Gastroesophageal sphincter (tissue), 4 donors: Measurements from ENCODE around the gene CARD6. TPM values are rescaled to one million over a fixed set of nuclear protein-coding genes. Genes with fewer than 3 reads are reported as not detected.
"Not testable (repeated sequence)": the region's sequence is repeated elsewhere in the genome, so short reads cannot be mapped to it uniquely, and the experiment has no call there.

Experiments used
- ATAC-seq: fragments of 150-250 bp; one replicate; pipeline ENCODE4 v1.9.1; 2016; ENCODE audit warnings: mild to moderate bottlenecking, moderate library complexity
- H3K27ac ChIP-seq, 4 donors: fragments of 200-600 bp; sonication (generic) in 3 of 4; 1 replicate in 3 of 4; 2 replicates in 1 of 4; pipeline ENCODE4 v1.5.1; 2016 to 2019
- H3K27me3 ChIP-seq: fragments of 200-600 bp; sonication (generic); one replicate; pipeline ENCODE4 v1.5.1; 2019
- H3K36me3 ChIP-seq, 2 donors: fragments of 200-600 bp; sonication (generic); one replicate each; pipeline ENCODE4 v1.5.1; 2019; ENCODE audit warnings: control low read depth in 1 of 2
- H3K4me1 ChIP-seq, 3 donors: fragments of 200-600 bp; sonication (generic); 1 replicate in 2 of 3; 2 replicates in 1 of 3; pipeline ENCODE4 v1.5.1; 2016 to 2019; ENCODE audit warnings: control low read depth in 2 of 3
- H3K4me3 ChIP-seq, 2 donors: fragments of 200-600 bp; sonication (generic); one replicate each; pipeline ENCODE4 v1.5.1; 2019; ENCODE audit warnings: mild to moderate bottlenecking in 1 of 2, moderate library complexity in 1 of 2
- H3K9me3 ChIP-seq, 3 donors: fragments of 200-600 bp; sonication (generic); one replicate each; pipeline ENCODE4 v1.5.1; 2017 to 2019; ENCODE audit warnings: control low read depth in 2 of 3
- EP300 ChIP-seq: sonication (generic); formaldehyde crosslinking; IDR thresholded peaks from one replicate; pipeline ENCODE4 v1.6.1; 2017; ENCODE audit warnings: antibody characterized with exemption, mild to moderate bottlenecking
- POLR2A ChIP-seq, 2 donors: fragments of 450-650 bp; IDR thresholded peaks; one replicate each; pipeline ENCODE4 v1.6.1; 2017; ENCODE audit warnings: antibody characterized with exemption in 2 of 2, mild to moderate bottlenecking in 2 of 2, moderate library complexity in 1 of 2
- POLR2AphosphoS5 ChIP-seq: sonication (generic); formaldehyde crosslinking; IDR thresholded peaks from one replicate; pipeline ENCODE4 v1.6.1; 2017; ENCODE audit warnings: antibody characterized with exemption
- WGBS, 2 donors: methylation state at CpG; one replicate each; pipeline ENCODE4 v1.1.5; 2018; ENCODE audit warnings: low coverage in 1 of 2; 5-methylcytosine and 5-hydroxymethylcytosine counted together
- total RNA-seq, 4 donors: library from RNA; depleted of rRNA; stranded (reverse); fragments of >200 nt; gene quantifications; one replicate each; pipeline ENCODE4 v1.1.0, GENCODE V29; 2016
- TF ChIP-seq, protein P1 (sequence below), 4 experiments: fragments of 200-600 bp in 2 of 4; fragments of 450-650 bp in 2 of 4; sonication (generic) in 1 of 4; IDR thresholded peaks; one replicate each; pipeline ENCODE4 v1.5.1; 2017 to 2019; ENCODE audit warnings: antibody characterized with exemption in 4 of 4, mild to moderate bottlenecking in 2 of 4, moderate library complexity in 2 of 4

CARD6 gene
- total RNA-seq, 4 donors from 2014 or later = 4.8 to 13.6 (median 8.5) TPM

DNA sequence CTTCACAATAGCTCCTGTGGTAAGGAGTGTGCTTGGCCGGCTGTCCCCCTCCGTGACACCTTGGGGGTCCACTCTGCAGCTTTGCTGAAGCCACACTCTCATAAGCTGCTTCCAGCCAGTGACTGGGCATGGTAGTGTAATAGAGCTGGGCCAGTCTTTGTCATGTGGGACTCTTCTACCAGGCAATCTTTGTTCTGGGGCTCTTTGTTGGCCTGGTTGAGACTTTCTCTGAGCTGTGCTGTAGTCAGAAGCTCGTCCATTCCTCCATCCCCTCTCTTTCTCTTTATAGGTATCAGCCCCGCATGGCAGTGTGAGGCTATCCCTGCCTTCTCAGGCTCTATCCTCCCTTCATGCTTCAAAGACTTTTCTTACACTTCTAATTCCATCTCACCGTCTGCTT lies 25.7 kb downstream of the CARD6 start:
- peaks cover 6% of the 10 kb centered on the region for H3K27me3 ChIP-seq
- H3K27ac ChIP-seq = no peak overlapping the region
- peaks cover 0 to 15% (median 0%) of the 10 kb centered on the region in 3 donors for H3K9me3 ChIP-seq
- 69 to 76% methylated on average over 3 of the region's 5 CpGs for WGBS, 2 donors
- TF ChIP-seq EP300 = no peak
- TF ChIP-seq POLR2A (IDR thresholded peaks at IDR 0.05) = no peak
- TF ChIP-seq, protein P1, sequence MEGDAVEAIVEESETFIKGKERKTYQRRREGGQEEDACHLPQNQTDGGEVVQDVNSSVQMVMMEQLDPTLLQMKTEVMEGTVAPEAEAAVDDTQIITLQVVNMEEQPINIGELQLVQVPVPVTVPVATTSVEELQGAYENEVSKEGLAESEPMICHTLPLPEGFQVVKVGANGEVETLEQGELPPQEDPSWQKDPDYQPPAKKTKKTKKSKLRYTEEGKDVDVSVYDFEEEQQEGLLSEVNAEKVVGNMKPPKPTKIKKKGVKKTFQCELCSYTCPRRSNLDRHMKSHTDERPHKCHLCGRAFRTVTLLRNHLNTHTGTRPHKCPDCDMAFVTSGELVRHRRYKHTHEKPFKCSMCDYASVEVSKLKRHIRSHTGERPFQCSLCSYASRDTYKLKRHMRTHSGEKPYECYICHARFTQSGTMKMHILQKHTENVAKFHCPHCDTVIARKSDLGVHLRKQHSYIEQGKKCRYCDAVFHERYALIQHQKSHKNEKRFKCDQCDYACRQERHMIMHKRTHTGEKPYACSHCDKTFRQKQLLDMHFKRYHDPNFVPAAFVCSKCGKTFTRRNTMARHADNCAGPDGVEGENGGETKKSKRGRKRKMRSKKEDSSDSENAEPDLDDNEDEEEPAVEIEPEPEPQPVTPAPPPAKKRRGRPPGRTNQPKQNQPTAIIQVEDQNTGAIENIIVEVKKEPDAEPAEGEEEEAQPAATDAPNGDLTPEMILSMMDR (IDR thresholded peaks at IDR 0.05) = no peak
- no peak for TF ChIP-seq POLR2AphosphoS5
- no peaks in the 10 kb centered on the region for H3K4me1 ChIP-seq
- H3K4me3 ChIP-seq = no peak overlapping the region
- no peak for ATAC-seq
- H3K36me3 ChIP-seq = no peaks in the 10 kb centered on the region

DNA sequence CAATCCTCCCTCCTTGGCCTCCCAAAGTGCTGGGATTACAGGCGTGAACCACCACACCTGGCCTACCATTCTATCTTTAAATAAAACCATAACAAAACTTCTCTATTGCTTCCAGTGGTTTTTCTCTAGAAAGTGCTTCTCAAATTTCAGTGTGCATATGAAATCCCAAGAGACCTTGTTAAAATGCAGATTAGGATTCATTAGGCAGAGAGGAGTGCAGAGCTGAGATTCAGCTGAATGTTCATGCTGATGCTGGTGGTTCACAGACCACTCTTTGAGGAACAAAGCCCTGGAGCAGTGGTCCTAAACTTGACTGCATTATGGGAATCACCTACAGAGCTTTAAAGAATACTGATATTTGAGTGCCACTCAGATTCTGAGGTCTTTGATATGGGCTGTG lies 28.2 kb downstream of the CARD6 start:
- no peak for ATAC-seq
- no peak for TF ChIP-seq POLR2A (IDR thresholded peaks at IDR 0.05)
- TF ChIP-seq, protein P1 (IDR thresholded peaks at IDR 0.05) = no peak
- no peak for TF ChIP-seq EP300
- no peak for TF ChIP-seq POLR2AphosphoS5
- Histone ChIP-seq H3K27ac (no peak overlapping the region), H3K9me3 (peaks cover 0 to 8% (median 0%) of the 10 kb centered on the region in 3 donors), H3K27me3 (peaks cover 6% of the 10 kb centered on the region), H3K36me3 (no peaks in the 10 kb centered on the region), H3K4me1 (no peaks in the 10 kb centered on the region), H3K4me3 (no peak overlapping the region)
- no CpG with 5 or more reads among the region's 1 CpG for WGBS, 2 donors

DNA sequence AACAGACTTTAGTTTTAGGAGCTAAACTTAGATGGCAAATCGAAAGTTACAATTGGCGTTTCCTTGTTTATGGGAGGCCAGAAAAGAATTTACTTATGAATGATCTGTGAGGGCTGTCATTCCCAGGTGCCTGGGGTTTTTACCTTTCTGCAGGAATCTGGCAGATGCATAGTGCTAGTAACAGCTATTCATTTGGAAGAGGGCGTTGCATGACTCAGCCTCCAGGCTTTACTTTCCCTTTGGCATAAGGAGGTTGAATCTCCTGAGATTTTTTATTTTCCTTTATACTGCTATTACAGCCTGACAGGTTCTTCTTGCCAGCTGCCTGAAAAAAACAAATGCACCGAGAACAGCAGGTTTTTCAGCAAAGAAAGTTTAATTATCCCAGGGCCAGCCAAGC lies 30.0 kb downstream of the CARD6 start:
- Histone ChIP-seq H3K27me3 (peaks cover 6% of the 10 kb centered on the region), H3K4me3 (no peak overlapping the region), H3K4me1 (no peaks in the 10 kb centered on the region), H3K9me3 (no peaks in the 10 kb centered on the region), H3K36me3 (no peaks in the 10 kb centered on the region), H3K27ac (no peak overlapping the region)
- 61 to 76% methylated on average over 3 to 4 of the region's 4 CpGs for WGBS, 2 donors
- no peak for ATAC-seq
- TF ChIP-seq POLR2AphosphoS5 = no peak
- TF ChIP-seq POLR2A (IDR thresholded peaks at IDR 0.05) = no peak

DNA sequence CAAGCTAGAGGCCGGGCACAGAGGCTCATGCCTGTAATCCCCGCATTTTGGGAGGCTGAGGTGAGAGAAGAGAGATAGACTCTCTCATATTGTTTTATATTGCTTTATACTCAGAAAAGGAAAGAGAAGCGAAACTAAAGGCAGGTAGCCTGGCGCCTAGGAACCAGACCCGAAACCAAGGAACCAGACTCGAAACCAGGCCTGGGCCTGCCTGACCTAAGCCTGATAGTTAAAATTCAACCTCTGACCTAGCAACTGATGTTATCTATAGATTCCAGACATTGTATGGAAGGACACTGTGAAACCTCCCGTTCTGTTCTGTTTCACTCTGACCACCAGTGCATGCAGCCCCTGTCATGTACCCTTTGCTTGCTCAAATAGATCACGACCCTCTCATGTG lies 31.1 kb downstream of the CARD6 start:
- WGBS, 2 donors = 88 to 93% methylated on average over 4 to 8 of the region's 8 CpGs
- H3K4me1 ChIP-seq, H3K36me3 ChIP-seq, ATAC-seq, H3K9me3 ChIP-seq, H3K4me3 ChIP-seq, H3K27me3 ChIP-seq, H3K27ac ChIP-seq: not testable (repeated sequence)

DNA sequence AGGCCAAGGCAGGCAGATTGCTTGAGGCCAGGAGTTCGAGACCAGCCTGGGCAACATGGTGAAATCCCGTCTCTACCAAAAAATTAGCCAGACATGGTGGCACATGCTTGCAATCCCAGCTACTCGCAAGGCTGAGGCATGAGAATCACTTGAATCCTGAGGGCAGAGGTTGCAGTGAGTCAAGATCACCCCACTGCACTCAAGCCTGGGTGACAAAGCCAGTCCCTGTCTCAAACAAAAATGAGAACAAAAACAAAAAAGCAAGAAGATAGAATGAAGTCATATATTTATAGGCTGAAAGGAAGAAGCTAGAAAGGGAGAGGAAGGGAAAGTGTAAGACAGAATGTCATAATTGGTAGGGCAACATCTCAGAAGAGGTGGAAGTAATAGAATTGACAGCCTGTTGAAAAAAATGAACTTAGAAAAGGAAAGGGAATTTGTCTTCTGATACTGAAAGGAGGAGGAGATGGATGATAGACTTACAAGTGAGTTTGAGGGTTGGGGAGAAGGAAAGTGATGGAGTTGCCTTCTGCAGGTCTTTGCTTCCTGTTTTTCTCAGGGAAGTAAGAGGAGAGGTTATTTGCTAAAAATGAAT lies 32.2 kb downstream of the CARD6 start:
- no peaks in the 10 kb centered on the region for H3K4me1 ChIP-seq
- no peak overlapping the region for H3K4me3 ChIP-seq
- no peaks in the 10 kb centered on the region for H3K36me3 ChIP-seq
- no peak for TF ChIP-seq EP300
- TF ChIP-seq POLR2AphosphoS5 = no peak
- TF ChIP-seq, protein P1 (IDR thresholded peaks at IDR 0.05) = no peak
- TF ChIP-seq POLR2A (IDR thresholded peaks at IDR 0.05) = no peak
- H3K27ac ChIP-seq = no peak overlapping the region
- WGBS, 2 donors = 70 to 86% methylated on average over 2 to 3 of the region's 3 CpGs
- peaks cover 6% of the 10 kb centered on the region for H3K27me3 ChIP-seq
- H3K9me3 ChIP-seq = no peaks in the 10 kb centered on the region
- no peak for ATAC-seq

DNA sequence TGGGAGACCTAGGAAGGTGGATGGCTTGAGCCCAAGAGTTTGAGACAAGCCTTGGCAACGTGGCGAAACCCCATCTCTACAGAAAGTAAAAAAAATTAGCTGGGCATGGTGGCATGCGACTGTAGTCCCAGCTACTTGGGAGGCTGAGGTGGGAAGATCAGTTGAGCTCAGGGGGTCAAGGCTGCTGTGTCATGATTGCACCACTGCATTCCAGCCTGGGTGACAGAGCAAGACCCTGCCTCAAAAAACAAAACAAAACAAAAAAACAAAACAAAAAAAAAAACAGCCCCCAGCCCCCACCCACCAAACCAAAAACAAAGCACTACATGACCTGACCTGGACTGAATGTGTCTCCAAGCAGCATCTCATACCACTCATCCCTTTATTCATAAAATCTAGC lies 34.8 kb downstream of the CARD6 start:
- TF ChIP-seq, protein P1 (IDR thresholded peaks at IDR 0.05) = no peak
- Histone ChIP-seq H3K27me3 (peaks cover 6% of the 10 kb centered on the region), H3K9me3 (no peaks in the 10 kb centered on the region), H3K36me3 (no peaks in the 10 kb centered on the region), H3K4me3 (no peak overlapping the region), H3K27ac (no peak overlapping the region), H3K4me1 (no peaks in the 10 kb centered on the region)
- 33 to 90% methylated on average over 1 to 2 of the region's 3 CpGs for WGBS, 2 donors
- no peak for ATAC-seq
